Measurements from ENCODE around the gene USP10. TPM values are rescaled to one million over a fixed set of nuclear protein-coding genes. Genes with fewer than 3 reads are reported as not detected.

The USP10 gene
- total RNA-seq, 1 donor from 2014 or later, result 70.6 TPM

GRCh38 chr16:84756830-84757229 lies 57.0 kb downstream of the USP10 start:
- DNase-seq (no peak), ATAC-seq (ENCODE audit: poor library complexity) (no peak)
- intact Hi-C loops (cut with DNase I), result loop anchor here (5.0 to 10.0 kb wide), 2 partner anchors 195 to 328 kb away; no protein-coding TSS in a partner anchor

- DNase-seq (no peak), ATAC-seq (ENCODE audit: poor library complexity) (no peak)
- intact Hi-C loops (cut with DNase I), result loop anchor here (5.0 to 10.0 kb wide), 2 partner anchors 194 to 326 kb away; no protein-coding TSS in a partner anchor
Observed at GRCh38 chr16:84758627-84759026, 58.8 kb downstream of the USP10 start.

GRCh38 chr16:84759061-84759460 lies 59.3 kb downstream of the USP10 start:
- DNase-seq (no peak), ATAC-seq (ENCODE audit: poor library complexity) (no peak)
- intact Hi-C loops (cut with DNase I), result loop anchor here (5.0 to 10.0 kb wide), 2 partner anchors 193 to 326 kb away; no protein-coding TSS in a partner anchor

- intact Hi-C loops (cut with DNase I), result loop anchor here (5.0 to 10.0 kb wide), 2 partner anchors 192 to 325 kb away; no protein-coding TSS in a partner anchor
- ATAC-seq (ENCODE audit: poor library complexity) (no peak), DNase-seq (no peak)
Observed at GRCh38 chr16:84759906-84760305, 60.1 kb downstream of the USP10 start.

- intact Hi-C loops (cut with DNase I), result no loop called here
- DNase-seq (no peak), ATAC-seq (ENCODE audit: poor library complexity) (no peak)
Observed at GRCh38 chr16:84761448-84762368, 61.9 kb downstream of the USP10 start.

- ATAC-seq (ENCODE audit: poor library complexity) (no peak), DNase-seq (no peak)
- intact Hi-C loops (cut with DNase I), result no loop called here
Observed at GRCh38 chr16:84763164-84763563, 63.4 kb downstream of the USP10 start.

- DNase-seq (no peak), ATAC-seq (ENCODE audit: poor library complexity) (no peak)
- intact Hi-C loops (cut with DNase I), result no loop called here
Observed at GRCh38 chr16:84763629-84764028, 63.8 kb downstream of the USP10 start.

GRCh38 chr16:84764970-84765369 lies 65.2 kb downstream of the USP10 start:
- no peak for DNase-seq
- ATAC-seq (ENCODE audit: poor library complexity), result no peak
- intact Hi-C loops (cut with DNase I), result no loop called here

GRCh38 chr16:84765616-84766580 lies 66.1 kb downstream of the USP10 start:
- intact Hi-C loops (cut with DNase I), result no loop called here
- ATAC-seq (ENCODE audit: poor library complexity), result peak; percentile 40
- no peak for DNase-seq

GRCh38 chr16:84766978-84767773 lies 67.4 kb downstream of the USP10 start:
- ATAC-seq (ENCODE audit: poor library complexity), result peak; percentile 52
- intact Hi-C loops (cut with DNase I), result no loop called here

GRCh38 chr16:84768061-84768807 lies 68.4 kb downstream of the USP10 start:
- intact Hi-C loops (cut with DNase I), result no loop called here
- DNase-seq (no peak), ATAC-seq (ENCODE audit: poor library complexity) (no peak)

More at GRCh38 chr16:84766978-84767773, 67.4 kb downstream of the USP10 start:
- no peak for DNase-seq

- DNase-seq, result no peak
- ATAC-seq (ENCODE audit: poor library complexity), result no peak
- intact Hi-C loops (cut with DNase I), result no loop called here
Observed at GRCh38 chr16:84768808-84769197, 69.0 kb downstream of the USP10 start.

- DNase-seq, result no peak
- ATAC-seq (ENCODE audit: poor library complexity), result no peak
- intact Hi-C loops (cut with DNase I), result no loop called here
Observed at GRCh38 chr16:84769416-84769815, 69.6 kb downstream of the USP10 start.

GRCh38 chr16:84773312-84773711 lies 73.5 kb downstream of the USP10 start:
- intact Hi-C loops (cut with DNase I), result no loop called here
- DNase-seq, result no peak
- no peak for ATAC-seq (ENCODE audit: poor library complexity)

- DNase-seq, result no peak
- peak; percentile 68 for ATAC-seq (ENCODE audit: poor library complexity)
- intact Hi-C loops (cut with DNase I), result no loop called here
Observed at GRCh38 chr16:84774810-84775209, 75.0 kb downstream of the USP10 start.

GRCh38 chr16:84775262-84775810 lies 75.5 kb downstream of the USP10 start:
- no peak for ATAC-seq (ENCODE audit: poor library complexity)
- intact Hi-C loops (cut with DNase I), result no loop called here

GRCh38 chr16:84777435-84777834 lies 77.6 kb downstream of the USP10 start:
- ATAC-seq (ENCODE audit: poor library complexity) (no peak), DNase-seq (no peak)
- intact Hi-C loops (cut with DNase I), result no loop called here

More at GRCh38 chr16:84775262-84775810, 75.5 kb downstream of the USP10 start:
- no peak for DNase-seq

All from Right ventricle myocardium superior (tissue), 1 donor.